GM12872 (cell line): ENCODE measurements around the gene PGM5.
A peak's percentile ranks its signal among the peaks of the same experiment; 100 is the strongest.
"Not testable (repeated sequence)": the region's sequence is repeated elsewhere in the genome, so short reads cannot be mapped to it uniquely, and the experiment has no call there.

Source experiments
- CTCF ChIP-seq: IDR thresholded peaks from 3 replicates; pipeline ENCODE4 v1.5.1; 2011; ENCODE audit warnings: low read depth, mild to moderate bottlenecking, low read length, moderate library complexity; ENCODE audit not compliant: insufficient read depth

The PGM5 gene

DNA sequence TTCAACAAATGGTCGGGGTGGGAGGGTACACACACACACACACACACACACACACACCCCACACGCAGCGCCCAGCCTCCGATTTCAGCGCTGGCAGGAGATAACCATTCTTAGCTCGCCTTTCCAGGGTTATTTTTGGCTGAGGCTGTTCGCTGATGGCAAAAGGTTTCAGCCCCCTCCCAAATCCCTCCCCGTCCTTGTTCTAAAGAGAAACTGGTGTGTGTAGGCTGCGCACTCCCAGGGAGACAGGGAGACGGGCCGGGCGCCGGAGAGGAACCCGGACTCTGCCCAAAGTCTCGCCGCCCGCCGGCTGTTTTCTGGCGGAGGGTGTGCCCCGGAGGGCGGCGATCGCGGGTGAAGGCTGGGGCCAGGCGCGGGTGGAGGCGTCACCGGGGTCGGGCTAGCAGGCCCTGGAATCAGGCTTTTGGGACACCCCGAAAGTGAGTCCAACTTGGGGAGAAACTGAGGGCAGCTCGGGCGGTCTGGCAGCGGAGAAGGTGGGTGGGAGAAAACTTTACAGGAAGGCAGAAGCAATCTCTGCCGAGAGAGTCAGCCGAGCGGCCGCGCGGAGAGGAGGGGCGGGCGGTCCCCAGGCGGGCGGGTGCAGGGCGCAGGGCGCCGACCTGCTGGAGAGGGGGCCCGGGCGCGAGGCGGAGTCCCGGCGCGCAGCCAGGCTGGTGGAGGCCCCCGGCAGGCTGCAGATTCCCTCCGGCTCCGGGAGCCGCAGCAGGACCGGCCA, at the start of gene PGM5:
TSS of gene PGM5 (plus strand) at position 232 of the 739 bp plus-strand sequence. CDS start 517 bp downstream, outside the sequence.
- not testable (repeated sequence) for TF ChIP-seq CTCF

GRCh38 chr9:68416936-68417564, 60.6 kb downstream of the PGM5 start:
- peak; percentile 63 for TF ChIP-seq CTCF

GRCh38 chr9:68417762-68418161, 61.4 kb downstream of the PGM5 start:
- no peak for TF ChIP-seq CTCF

GRCh38 chr9:68418259-68418845, 61.9 kb downstream of the PGM5 start:
- TF ChIP-seq CTCF, result no peak

DNA sequence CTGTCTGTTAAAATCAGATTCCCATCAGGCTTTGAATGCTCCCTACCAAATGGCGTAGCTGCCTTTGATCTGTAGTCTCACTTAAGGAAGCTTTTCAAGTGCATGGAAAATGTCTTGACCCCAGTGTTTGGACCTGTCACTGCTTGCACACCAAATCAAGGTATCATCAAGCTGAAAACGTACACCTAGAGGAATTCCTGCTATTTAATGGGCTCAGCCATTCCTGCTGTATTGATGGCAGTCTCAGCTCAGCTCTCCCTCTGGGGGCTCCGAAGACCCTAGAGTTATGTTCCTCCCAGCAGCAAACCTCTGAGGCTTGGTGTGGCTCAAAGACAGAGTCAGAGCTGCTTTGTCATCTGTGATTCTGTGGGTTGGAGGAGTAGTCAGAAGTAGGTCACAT, 63.5 kb downstream of the PGM5 start:
- no peak for TF ChIP-seq CTCF

GRCh38 chr9:68426755-68427154, 70.3 kb downstream of the PGM5 start:
- no peak for TF ChIP-seq CTCF

GRCh38 chr9:68427216-68427977, 71.0 kb downstream of the PGM5 start:
- TF ChIP-seq CTCF, result no peak
